ELF-1 (cell line): Measurements from ENCODE around the gene STK33.

Source experiments
- DNase-seq: peaks from one replicate; pipeline ENCODE4 v3.0.0-alpha.2; 2016; ENCODE audit warnings: low read depth, low spot score

The STK33 gene

DNA sequence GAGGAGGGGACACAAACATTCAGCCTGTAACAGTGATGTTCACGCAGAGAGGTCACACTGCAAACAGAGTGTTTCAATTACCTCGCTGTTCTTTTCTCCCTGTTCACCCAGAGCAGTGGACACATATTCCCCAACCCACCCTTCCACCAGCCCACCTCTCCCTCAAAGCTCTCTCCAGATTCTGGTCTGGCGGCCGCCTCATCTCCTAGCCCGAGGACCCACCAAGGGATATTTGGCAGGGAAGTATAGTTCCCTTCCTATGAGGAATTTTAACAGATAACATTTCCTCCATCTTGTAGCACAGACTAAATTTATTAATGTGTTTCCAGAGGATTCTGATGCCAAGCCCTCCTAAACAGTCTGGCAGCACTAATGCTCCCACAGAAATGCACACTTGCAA lies 219.3 kb downstream of the STK33 start:
- no peak for DNase-seq

DNA sequence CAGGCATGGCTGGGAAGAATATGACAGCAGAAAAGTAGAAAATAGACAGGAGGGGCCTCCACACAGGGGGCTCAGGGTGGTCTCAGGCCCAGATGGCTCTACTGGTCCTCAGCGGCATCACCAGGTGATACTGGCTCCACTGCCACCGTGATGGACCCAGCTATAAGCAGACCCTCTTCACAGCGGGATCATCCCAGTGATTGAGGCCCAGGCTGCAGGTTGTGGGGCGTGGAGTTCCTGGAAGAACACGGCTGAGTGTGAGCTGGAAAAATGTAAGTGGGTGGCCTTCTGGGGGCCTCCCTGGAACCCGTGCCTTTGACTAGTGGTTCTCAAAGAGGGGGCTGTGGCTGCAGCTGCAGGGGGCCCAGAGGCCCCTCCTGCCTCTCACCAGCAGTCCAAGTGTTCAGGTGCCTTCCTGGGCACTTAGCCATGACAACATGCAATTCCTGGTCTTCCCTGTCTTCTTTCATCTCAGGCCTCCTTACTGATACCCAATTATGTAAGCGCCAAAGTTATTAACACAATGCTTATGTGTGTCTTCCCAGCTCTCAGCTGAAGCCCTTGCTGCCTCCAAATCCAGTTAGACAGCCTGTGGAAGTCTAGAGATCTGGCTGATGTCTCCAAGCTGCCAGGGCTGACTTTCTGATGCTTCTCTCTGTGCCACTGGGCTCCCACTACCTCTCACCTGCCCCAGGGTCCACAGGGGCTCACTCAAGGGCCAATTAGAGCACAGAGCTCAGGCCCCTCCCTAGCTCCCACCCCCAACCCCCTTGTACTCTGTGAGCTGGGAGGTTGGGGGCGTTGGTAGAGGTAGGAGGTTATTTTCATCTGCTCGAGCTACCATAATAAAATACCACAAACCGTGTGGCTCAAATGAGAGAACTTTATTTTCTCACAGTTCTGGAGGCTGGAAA lies 220.3 kb downstream of the STK33 start:
- DNase-seq: no peak

GRCh38 chr11:8372641-8373381 lies 221.2 kb downstream of the STK33 start:
- DNase-seq: no peak

DNA sequence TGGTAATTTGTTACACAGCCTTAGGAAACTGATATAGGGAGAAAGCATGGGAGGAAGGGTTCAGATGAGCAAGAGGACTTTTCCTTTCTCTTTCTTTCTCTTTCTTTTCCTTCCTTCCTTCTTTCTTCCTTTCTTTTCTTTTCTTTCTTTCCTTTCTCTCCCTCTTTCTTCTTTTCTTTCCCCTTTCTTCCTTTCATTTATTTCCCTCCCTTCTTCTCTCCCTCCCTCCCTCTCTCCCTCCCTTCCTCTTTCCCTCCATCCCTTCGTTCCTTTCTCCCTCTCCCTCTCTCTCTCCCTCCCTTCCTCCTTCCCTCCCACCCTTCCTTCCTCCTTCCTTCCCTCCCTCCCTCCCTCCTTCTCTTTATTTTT lies 222.5 kb downstream of the STK33 start:
- no peak for DNase-seq

- no peak for DNase-seq
These were observed 223.1 kb downstream of the STK33 start for GRCh38 chr11:8370812-8371515.

DNA sequence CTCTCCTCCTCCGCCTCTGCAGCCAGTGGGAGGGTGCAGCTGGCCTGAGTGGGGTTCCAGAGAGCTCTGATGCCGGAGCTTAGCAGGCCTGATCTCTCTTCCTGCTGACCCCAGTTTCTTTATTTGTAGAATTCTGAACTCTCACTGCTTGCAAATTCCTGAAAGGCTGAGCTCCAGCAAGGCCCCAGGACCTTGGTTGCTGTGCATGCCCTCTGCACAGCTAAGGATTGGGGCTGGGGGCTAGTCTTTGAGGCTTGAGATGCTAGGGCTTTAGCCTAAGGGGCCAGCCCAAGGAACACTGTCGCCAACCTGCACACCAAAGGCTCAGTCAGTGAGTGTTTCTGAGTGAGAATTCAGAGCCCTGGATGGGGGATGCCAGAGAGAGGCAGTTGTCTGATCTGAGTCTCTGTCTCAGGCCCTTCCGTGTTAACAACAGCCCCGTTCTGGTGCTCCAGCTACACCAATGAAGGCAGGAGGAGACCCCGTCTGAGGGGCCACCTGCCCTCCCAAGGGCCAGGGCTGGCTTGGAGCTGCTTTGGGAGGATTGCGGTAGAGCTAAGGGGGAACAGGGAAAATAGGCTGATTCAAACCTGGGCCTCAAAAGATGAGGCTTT lies 224.3 kb downstream of the STK33 start:
- no peak for DNase-seq

DNA sequence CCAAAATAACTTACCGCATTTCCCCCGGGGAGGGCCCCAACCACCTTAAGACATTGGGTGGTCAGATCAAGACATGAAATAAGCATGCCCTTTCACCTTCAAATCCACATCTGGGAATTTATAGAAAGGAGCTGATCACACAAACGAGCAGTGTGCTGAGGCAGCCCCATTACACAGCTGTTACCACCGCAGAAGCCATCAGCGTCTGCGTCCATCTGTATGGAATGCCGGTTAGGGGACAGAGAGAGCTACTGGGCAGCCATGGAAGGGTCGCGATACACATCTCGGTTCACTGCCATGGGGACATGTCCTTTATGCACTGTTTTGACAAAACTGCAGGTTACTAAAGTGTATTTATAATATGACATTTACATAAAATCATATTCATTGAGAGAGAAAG lies 225.3 kb downstream of the STK33 start:
- no peak for DNase-seq

- no peak for DNase-seq
These were observed 225.8 kb downstream of the STK33 start for GRCh38 chr11:8368194-8368593.

DNA sequence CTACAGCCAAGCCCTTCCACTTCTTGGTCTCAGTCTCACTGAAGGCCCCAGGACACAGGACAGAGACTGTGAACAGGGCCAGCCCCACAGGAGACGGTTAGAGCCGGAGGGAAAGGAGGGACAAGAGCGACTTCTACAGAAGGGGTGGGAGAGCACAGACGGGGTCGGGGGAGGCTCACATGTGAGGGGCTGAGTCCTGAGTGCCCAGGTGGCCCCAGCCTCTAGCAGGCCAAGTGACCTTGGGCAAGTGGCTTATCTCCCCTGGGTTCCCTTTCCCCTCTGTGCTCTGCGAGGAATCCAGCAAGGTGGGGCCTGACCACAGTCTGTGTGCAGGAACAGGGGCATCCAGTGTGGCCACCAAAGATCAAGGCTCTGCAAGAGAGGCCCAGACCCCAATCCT lies 227.7 kb downstream of the STK33 start:
- DNase-seq: no peak

- peak; percentile 50 for DNase-seq
These were observed 228.6 kb downstream of the STK33 start for GRCh38 chr11:8365216-8365941.

- no peak for DNase-seq
These were observed 230.1 kb downstream of the STK33 start for GRCh38 chr11:8363921-8364320.

DNA sequence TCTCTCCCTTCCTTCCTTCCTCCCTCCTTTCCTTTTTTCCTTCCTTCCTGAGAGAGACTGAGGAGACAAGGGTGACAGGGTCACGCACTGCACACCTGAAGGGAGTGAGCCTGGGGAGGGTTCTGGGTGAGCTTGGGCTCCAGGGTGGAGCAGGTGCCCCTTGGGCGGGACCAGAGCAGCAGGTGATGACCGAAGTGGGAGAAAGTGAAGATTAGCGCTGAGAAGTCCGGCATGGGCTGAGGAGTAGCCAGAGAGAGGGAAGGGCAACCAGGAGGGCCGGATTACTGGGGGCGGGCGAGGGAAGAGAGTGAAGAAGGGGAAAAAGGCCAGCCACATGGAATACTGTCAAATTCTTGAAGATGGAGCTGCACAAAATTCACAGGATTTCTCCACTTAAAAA lies 231.1 kb downstream of the STK33 start:
- no peak for DNase-seq

DNA sequence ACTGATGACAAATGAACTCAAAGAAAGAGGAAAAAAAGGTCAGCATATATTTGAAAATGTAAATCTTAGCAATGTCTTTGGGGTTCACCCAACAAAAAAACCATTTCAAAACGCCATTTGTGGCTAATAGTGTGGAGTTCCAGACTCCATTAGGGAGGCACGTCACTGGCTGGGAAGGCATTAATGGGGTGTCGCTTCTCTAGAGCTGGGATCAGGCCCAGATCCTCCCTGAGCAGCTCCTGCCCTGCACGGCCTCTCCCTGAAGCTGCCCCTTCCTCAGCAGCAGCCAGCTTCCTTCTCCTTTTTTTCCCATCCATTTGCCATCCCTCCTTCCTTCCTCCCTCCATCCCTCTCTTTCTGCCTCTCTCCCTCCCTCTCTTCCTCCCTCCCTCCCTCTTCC lies 231.5 kb downstream of the STK33 start:
- no peak for DNase-seq

DNA sequence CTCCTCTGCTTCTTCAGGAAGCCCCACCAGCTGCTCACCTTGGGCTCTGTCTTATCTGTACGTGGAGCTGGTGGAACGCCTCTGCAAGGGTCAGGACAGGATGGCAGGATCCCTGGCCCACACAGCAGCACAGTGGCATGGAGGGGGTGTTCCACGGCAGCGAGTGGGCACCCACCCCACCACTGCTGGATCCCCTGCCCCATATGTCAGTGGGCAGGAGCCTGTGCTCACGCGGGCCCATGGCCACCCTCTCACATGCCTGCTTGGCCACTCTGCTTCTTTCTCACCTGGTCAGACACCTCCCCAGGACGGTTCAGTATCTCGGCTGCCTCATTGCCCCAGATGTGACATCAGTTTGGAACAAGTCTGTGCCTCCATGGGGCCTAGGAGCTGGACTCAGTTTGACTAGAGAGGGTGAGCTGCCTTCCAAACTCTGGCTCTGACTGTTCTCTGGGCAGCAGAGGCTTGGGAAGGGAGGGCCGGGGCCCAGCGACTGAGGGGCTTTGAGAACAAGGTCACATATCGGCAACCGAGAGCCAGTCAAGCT lies 232.3 kb downstream of the STK33 start:
- no peak for DNase-seq

DNA sequence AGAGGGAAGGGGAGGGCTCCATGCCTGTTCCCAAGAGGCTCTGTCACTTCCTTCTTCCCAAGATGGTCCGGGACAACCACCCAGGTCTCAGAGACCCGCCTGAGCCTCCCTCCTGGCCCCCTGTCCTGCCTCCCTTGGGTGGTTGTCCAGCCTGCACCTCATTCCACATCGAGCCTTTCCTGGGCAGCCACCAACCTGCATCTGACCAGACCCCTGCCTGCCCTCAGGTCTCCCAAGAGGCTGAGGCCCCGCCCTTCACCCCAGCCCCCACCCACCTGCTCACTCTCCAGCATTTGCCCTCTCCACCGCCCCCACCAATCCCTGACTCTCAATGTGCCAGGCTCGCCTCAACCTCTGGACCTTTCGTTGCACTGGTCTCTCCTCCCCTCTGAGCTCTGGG lies 232.8 kb downstream of the STK33 start:
- DNase-seq: no peak

GRCh38 chr11:8360086-8360828 lies 233.8 kb downstream of the STK33 start:
- DNase-seq: no peak

DNA sequence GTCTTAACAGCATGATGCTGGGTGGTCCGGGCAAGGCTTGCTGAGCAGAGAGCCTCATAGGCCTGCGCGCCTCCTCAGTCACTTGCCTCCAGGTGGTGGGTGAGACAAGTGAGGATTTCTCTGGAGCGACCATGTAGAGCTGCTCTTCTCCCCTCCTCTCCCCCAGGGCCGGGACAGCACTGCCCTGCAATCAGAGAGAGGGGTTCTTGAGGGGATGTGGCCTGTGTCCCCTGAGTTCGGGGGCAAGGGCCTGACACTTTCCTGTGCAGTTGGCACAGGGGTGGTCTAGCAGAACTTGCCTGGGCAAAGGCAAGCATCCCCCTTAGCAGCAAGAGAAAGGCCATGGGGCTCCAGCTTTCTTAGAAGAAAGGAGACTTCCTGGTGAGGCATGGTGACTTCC lies 234.5 kb downstream of the STK33 start:
- DNase-seq: no peak

DNA sequence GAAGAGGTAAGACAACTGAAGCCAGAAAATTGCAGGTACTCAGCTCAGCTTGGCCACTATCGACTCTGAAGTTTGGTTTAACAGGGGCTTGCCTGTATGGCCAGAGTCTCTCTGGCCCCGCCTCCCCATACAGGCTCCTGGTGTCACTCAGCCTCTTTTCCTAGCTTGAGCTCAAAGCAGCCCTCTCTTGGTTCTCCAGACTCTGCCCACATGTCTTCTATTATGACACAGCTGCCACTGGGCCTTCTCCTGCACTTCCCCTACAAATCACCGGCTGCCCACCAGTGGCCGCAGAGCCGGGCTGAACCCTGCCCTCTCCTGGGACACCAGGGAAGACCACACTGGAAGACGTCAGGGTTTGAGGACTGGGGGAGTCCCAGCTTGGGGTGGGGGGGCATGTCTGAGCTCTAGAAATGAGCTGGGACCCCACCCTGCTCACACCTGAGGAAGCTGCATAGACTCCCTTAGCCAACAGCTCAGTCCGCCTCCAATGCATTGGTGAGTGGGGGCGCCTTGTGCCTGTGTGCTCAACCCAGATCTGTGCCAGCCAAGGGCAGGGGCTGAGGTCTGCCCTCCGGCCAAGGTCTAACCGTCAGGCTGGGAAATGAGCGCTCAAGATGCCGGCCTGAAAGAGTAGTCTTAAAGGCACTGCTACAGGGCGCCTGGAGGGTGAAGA lies 236.0 kb downstream of the STK33 start:
- DNase-seq: no peak

GRCh38 chr11:8357505-8357888 lies 236.5 kb downstream of the STK33 start:
- DNase-seq: no peak
